Stomach smooth muscle (tissue), 2 donors: ENCODE measurements around the gene SUGP1.
"Not testable (repeated sequence)": the region's sequence is repeated elsewhere in the genome, so short reads cannot be mapped to it uniquely, and the experiment has no call there.

ENCODE experiments used
- H3K27ac ChIP-seq: one replicate; pipeline ENCODE4 v1.7.0; 2013; ENCODE audit warnings: mild to moderate bottlenecking, low read length, inconsistent platforms
- H3K27me3 ChIP-seq, 2 donors: one replicate each; pipeline ENCODE4 v1.7.0; 2013; ENCODE audit warnings: low read length in 2 of 2; ENCODE audit not compliant: insufficient read depth in 2 of 2, control insufficient read depth in 1 of 2
- H3K36me3 ChIP-seq, 2 donors: one replicate each; pipeline ENCODE4 v1.7.0; 2013; ENCODE audit warnings: low read length in 2 of 2; ENCODE audit not compliant: control insufficient read depth in 2 of 2, insufficient read depth in 2 of 2
- H3K4me1 ChIP-seq: one replicate; pipeline ENCODE4 v1.7.0; 2013; ENCODE audit warnings: low read length; ENCODE audit not compliant: control insufficient read depth, insufficient read depth
- H3K4me3 ChIP-seq, 2 donors: one replicate each; pipeline ENCODE4 v1.7.0; 2013; ENCODE audit warnings: low read length in 2 of 2
- H3K9ac ChIP-seq, 2 donors: one replicate each; pipeline ENCODE4 v1.7.0; 2013; ENCODE audit warnings: low read length in 2 of 2, mild to moderate bottlenecking in 1 of 2
- H3K9me3 ChIP-seq, 2 donors: one replicate each; pipeline ENCODE4 v1.7.0; 2013; ENCODE audit warnings: low read length in 2 of 2; ENCODE audit not compliant: control insufficient read depth in 2 of 2
- donor health status: healthy.
- donor health status: Pancreatic carcinoma.

The SUGP1 gene

GRCh38 chr19:19352823-19353222 lies 32.5 kb upstream of the SUGP1 start:
- Histone ChIP-seq H3K9ac (no peak overlapping the region), H3K9me3 (no peaks in the 10 kb centered on the region), H3K4me3 (no peak overlapping the region), H3K27me3 (no peaks in the 10 kb centered on the region), H3K36me3 (peaks cover 61 to 71% of the 10 kb centered on the region in 2 donors), H3K27ac (no peak overlapping the region), H3K4me1 (no peaks in the 10 kb centered on the region)

- not testable (repeated sequence) for H3K27ac ChIP-seq, H3K9ac ChIP-seq, H3K4me3 ChIP-seq, H3K27me3 ChIP-seq, H3K9me3 ChIP-seq, H3K4me1 ChIP-seq
- peaks cover 68 to 70% of the 10 kb centered on the region in 2 donors for H3K36me3 ChIP-seq
These were observed 30.4 kb upstream of the SUGP1 start for GRCh38 chr19:19350756-19351155.

GRCh38 chr19:19349365-19349764 lies 29.1 kb upstream of the SUGP1 start:
- Histone ChIP-seq H3K4me1 (no peaks in the 10 kb centered on the region), H3K27ac (no peak overlapping the region), H3K4me3 (no peak overlapping the region), H3K9ac (no peak overlapping the region), H3K27me3 (no peaks in the 10 kb centered on the region), H3K36me3 (peaks cover 69 to 70% of the 10 kb centered on the region in 2 donors), H3K9me3 (no peaks in the 10 kb centered on the region)

GRCh38 chr19:19348266-19348665 lies 28.0 kb upstream of the SUGP1 start:
- no peaks in the 10 kb centered on the region for H3K27me3 ChIP-seq
- no peak overlapping the region for H3K4me3 ChIP-seq
- peaks cover 65 to 67% of the 10 kb centered on the region in 2 donors for H3K36me3 ChIP-seq
- no peaks in the 10 kb centered on the region for H3K9me3 ChIP-seq
- H3K4me1 ChIP-seq, result no peaks in the 10 kb centered on the region
- no peak overlapping the region for H3K9ac ChIP-seq
- H3K27ac ChIP-seq, result no peak overlapping the region

GRCh38 chr19:19347401-19348110 lies 27.2 kb upstream of the SUGP1 start:
- no peak overlapping the region for H3K9ac ChIP-seq
- H3K27ac ChIP-seq, result no peak overlapping the region
- no peaks in the 10 kb centered on the region for H3K4me1 ChIP-seq
- no peak overlapping the region for H3K4me3 ChIP-seq
- no peaks in the 10 kb centered on the region for H3K27me3 ChIP-seq
- H3K36me3 ChIP-seq, result peaks cover 64 to 67% of the 10 kb centered on the region in 2 donors
- H3K9me3 ChIP-seq, result no peaks in the 10 kb centered on the region

GRCh38 chr19:19345970-19346369 lies 25.7 kb upstream of the SUGP1 start:
- Histone ChIP-seq H3K9me3 (no peaks in the 10 kb centered on the region), H3K4me3 (no peak overlapping the region), H3K27ac (no peak overlapping the region), H3K27me3 (no peaks in the 10 kb centered on the region), H3K36me3 (peaks cover 64 to 74% of the 10 kb centered on the region in 2 donors), H3K4me1 (peaks cover 4% of the 10 kb centered on the region), H3K9ac (no peak overlapping the region)

- H3K4me3 ChIP-seq, result no peak overlapping the region
- no peak overlapping the region for H3K9ac ChIP-seq
- H3K27ac ChIP-seq, result no peak overlapping the region
- H3K36me3 ChIP-seq, result peaks cover 64 to 79% of the 10 kb centered on the region in 2 donors
- H3K4me1 ChIP-seq, result peaks cover 4% of the 10 kb centered on the region
- no peaks in the 10 kb centered on the region for H3K27me3 ChIP-seq
- no peaks in the 10 kb centered on the region for H3K9me3 ChIP-seq
These were observed 24.9 kb upstream of the SUGP1 start for GRCh38 chr19:19345232-19345631.

GRCh38 chr19:19343762-19344161 lies 23.5 kb upstream of the SUGP1 start:
- Histone ChIP-seq H3K9me3 (no peaks in the 10 kb centered on the region), H3K36me3 (peaks cover 57 to 74% of the 10 kb centered on the region in 2 donors), H3K9ac (no peak overlapping the region)

GRCh38 chr19:19343016-19343362 lies 22.7 kb upstream of the SUGP1 start:
- Histone ChIP-seq H3K4me1 (peaks cover 4% of the 10 kb centered on the region), H3K36me3 (peaks cover 61 to 78% of the 10 kb centered on the region in 2 donors), H3K4me3 (no peak overlapping the region), H3K9me3 (no peaks in the 10 kb centered on the region), H3K27ac (no peak overlapping the region), H3K9ac (no peak overlapping the region), H3K27me3 (no peaks in the 10 kb centered on the region)

More at GRCh38 chr19:19343762-19344161, 23.5 kb upstream of the SUGP1 start:
- H3K4me1 ChIP-seq, result peaks cover 4% of the 10 kb centered on the region
- H3K27me3 ChIP-seq, result no peaks in the 10 kb centered on the region
- no peak overlapping the region for H3K4me3 ChIP-seq
- no peak overlapping the region for H3K27ac ChIP-seq

GRCh38 chr19:19342086-19343015 lies 22.0 kb upstream of the SUGP1 start:
- Histone ChIP-seq H3K9me3 (no peaks in the 10 kb centered on the region), H3K27me3 (no peaks in the 10 kb centered on the region), H3K9ac (no peak overlapping the region), H3K4me1 (peaks cover 4% of the 10 kb centered on the region), H3K27ac (no peak overlapping the region), H3K36me3 (peaks cover 61 to 80% of the 10 kb centered on the region in 2 donors), H3K4me3 (no peak overlapping the region)
